Lung (tissue), 12 donors: ENCODE results near the gene NUF2. TPM values are rescaled to one million over a fixed set of nuclear protein-coding genes. Genes with fewer than 3 reads are reported as not detected.

Source experiments
- ATAC-seq: fragments of 200-7000 bp; cut with Tn5 transposase; one replicate; pipeline ENCODE4 v1.9.1; 2020; ENCODE audit warnings: moderate number of reproducible peaks; ENCODE audit not compliant: insufficient read depth, low FRiP score
- DNase-seq, 3 donors: peaks; one replicate each; pipeline ENCODE4 v3.0.0-alpha.2; 2013 to 2017
- H3K27ac ChIP-seq, 2 donors: one replicate each; pipeline ENCODE4 v1.5.1; 2013; ENCODE audit warnings: mild to moderate bottlenecking in 2 of 2, moderate library complexity in 2 of 2, control low read depth in 1 of 2, inconsistent platforms in 1 of 2, low read depth in 1 of 2, low read length in 1 of 2
- H3K27me3 ChIP-seq, 3 donors: one replicate each; pipeline ENCODE4 v1.5.1; 2013; ENCODE audit warnings: low read length in 2 of 3; ENCODE audit not compliant: control insufficient read depth in 3 of 3, insufficient read depth in 3 of 3
- H3K36me3 ChIP-seq, 4 donors: one replicate each; pipeline ENCODE4 v1.5.1; 2013; ENCODE audit warnings: low read length in 4 of 4, mild to moderate bottlenecking in 1 of 4, moderate library complexity in 1 of 4; ENCODE audit not compliant: control insufficient read depth in 4 of 4, insufficient read depth in 4 of 4
- H3K4me1 ChIP-seq, 5 donors: one replicate each; pipeline ENCODE4 v1.5.1; 2013; ENCODE audit warnings: low read length in 5 of 5, mild to moderate bottlenecking in 2 of 5, moderate library complexity in 1 of 5; ENCODE audit not compliant: control insufficient read depth in 5 of 5, insufficient read depth in 5 of 5
- H3K4me3 ChIP-seq: one replicate; pipeline ENCODE4 v1.5.1; 2013; ENCODE audit warnings: mild to moderate bottlenecking, control low read depth, moderate library complexity
- H3K9ac ChIP-seq, 2 donors: one replicate each; pipeline ENCODE4 v1.5.1; 2013; ENCODE audit warnings: low read length in 2 of 2, control low read depth in 1 of 2; ENCODE audit not compliant: insufficient read depth in 1 of 2
- H3K9me3 ChIP-seq, 4 donors: one replicate each; pipeline ENCODE4 v1.5.1; 2013; ENCODE audit warnings: low read length in 3 of 4, mild to moderate bottlenecking in 1 of 4, moderate library complexity in 1 of 4; ENCODE audit not compliant: control insufficient read depth in 4 of 4, insufficient read depth in 3 of 4
- CTCF ChIP-seq: IDR thresholded peaks from 2 replicates; pipeline ENCODE4 v1.5.1; 2012; ENCODE audit warnings: mild to moderate bottlenecking; ENCODE audit errors: control extremely low read depth, extremely low read depth
- WGBS, 2 donors: extraction: QIAGEN DNeasy Blood & Tissue Kit; methylation state at CpG; one replicate each; pipeline ENCODE4 v1.1.7; 2013; 5-methylcytosine and 5-hydroxymethylcytosine counted together
- polyA plus RNA-seq, 2 donors: library from polyadenylated mRNA; stranded (reverse); fragments of 200-250 nt; gene quantifications; one replicate each; pipeline ENCODE4 v1.2.1, GENCODE V29; 2013
- total RNA-seq, 2 donors: library from RNA; depleted of rRNA in 1 of 2; stranded (reverse); fragments of >200 nt in 1 of 2; gene quantifications; one replicate each; pipeline ENCODE4 v1.2.1, GENCODE V29; 2014 to 2021
- donor health status: control.
- donor health status: control.
- donor health status: Bipolar disorder and iron deficiency.
- donor health status: healthy.
- donor health status: DM: yes; HTN: yes; CAD: no.

NUF2 gene
- total and polyA plus RNA-seq, 4 donors = 1.2 to 7.2 (median 2.2) TPM

- Histone ChIP-seq H3K4me3 (no peak overlapping the region), H3K36me3 (peaks cover 0 to 10% (median 4%) of the 10 kb centered on the region in 4 donors), H3K27ac (no peak overlapping the region), H3K9me3 (no peaks in the 10 kb centered on the region), H3K27me3 (no peaks in the 10 kb centered on the region), H3K4me1 (no peaks in the 10 kb centered on the region), H3K9ac (no peak overlapping the region)
- DNase-seq (no peak), ATAC-seq (no peak)
- 97 to 98% methylated on average over 2 of the region's 2 CpGs for WGBS, 2 donors
- no peak for TF ChIP-seq CTCF
These were observed 9.4 kb downstream of the NUF2 start for GRCh38 chr1:163331116-163331515.

GRCh38 chr1:163335216-163335615 lies 13.5 kb downstream of the NUF2 start:
- no peaks in the 10 kb centered on the region for H3K9me3 ChIP-seq
- 90 to 94% methylated on average over 1 of the region's 1 CpG for WGBS, 2 donors

GRCh38 chr1:163337631-163338030 lies 15.9 kb downstream of the NUF2 start:
- no peaks in the 10 kb centered on the region for H3K9me3 ChIP-seq
- no peak for TF ChIP-seq CTCF
- no peak overlapping the region for H3K4me3 ChIP-seq
- WGBS, 2 donors = 95 to 96% methylated on average over 1 of the region's 1 CpG
- no peak for ATAC-seq
- H3K36me3 ChIP-seq = peaks cover 0 to 10% (median 0%) of the 10 kb centered on the region in 4 donors
- H3K9ac ChIP-seq = no peak overlapping the region
- no peaks in the 10 kb centered on the region for H3K4me1 ChIP-seq
- no peaks in the 10 kb centered on the region for H3K27me3 ChIP-seq
- DNase-seq = no peak
- H3K27ac ChIP-seq = no peak overlapping the region

More at GRCh38 chr1:163335216-163335615, 13.5 kb downstream of the NUF2 start:
- H3K4me1 ChIP-seq = no peaks in the 10 kb centered on the region
- no peaks in the 10 kb centered on the region for H3K27me3 ChIP-seq
- no peak for ATAC-seq
- H3K27ac ChIP-seq = no peak overlapping the region
- no peak for TF ChIP-seq CTCF
- DNase-seq = no peak
- H3K9ac ChIP-seq = no peak overlapping the region
- no peak overlapping the region for H3K4me3 ChIP-seq
- peaks cover 0 to 10% (median 3%) of the 10 kb centered on the region in 4 donors for H3K36me3 ChIP-seq

GRCh38 chr1:163346326-163346870 lies 24.6 kb downstream of the NUF2 start:
- no peak for TF ChIP-seq CTCF
- ATAC-seq (no peak), DNase-seq (no peak)
- H3K9ac ChIP-seq = no peak overlapping the region
- H3K9me3 ChIP-seq = no peaks in the 10 kb centered on the region
- H3K4me1 ChIP-seq = no peaks in the 10 kb centered on the region
- 75 to 99% methylated on average over 4 of the region's 4 CpGs for WGBS, 2 donors
- no peak overlapping the region for H3K27ac ChIP-seq
- H3K36me3 ChIP-seq = peaks cover 0 to 7% (median 3%) of the 10 kb centered on the region in 4 donors
- no peaks in the 10 kb centered on the region for H3K27me3 ChIP-seq
- no peak overlapping the region for H3K4me3 ChIP-seq
